HepG2 (cell line): ENCODE measurements around the gene TMEM107. TPM values are rescaled to one million over a fixed set of nuclear protein-coding genes. Genes with fewer than 3 reads are reported as not detected.
A peak's percentile ranks its signal among the peaks of the same experiment; 100 is the strongest.

Experiments
- GABPB1 ChIP-seq: IDR thresholded peaks from 2 replicates; pipeline ENCODE4 v1.6.1; 2016; ENCODE audit warnings: mild to moderate bottlenecking, missing genetic modification reagents, moderate library complexity, missing compliant biosample characterization
- GTF3A ChIP-seq: sonication (generic); formaldehyde crosslinking; conservative IDR thresholded peaks from 2 replicates; pipeline ENCODE4 v1.4.0; 2020; ENCODE audit warnings: mild to moderate bottlenecking, missing genetic modification reagents
- HDAC2 ChIP-seq: sonication (generic); formaldehyde crosslinking; IDR thresholded peaks from 2 replicates; pipeline ENCODE4 v1.4.0; 2020; ENCODE audit warnings: missing genetic modification reagents
- HDAC6 ChIP-seq: fragments of 200-600 bp; sonication (generic); IDR thresholded peaks from 2 replicates; pipeline ENCODE4 v1.7.0; 2017; ENCODE audit warnings: mild to moderate bottlenecking, antibody characterized with exemption, low read length, low read depth
- HHEX ChIP-seq: IDR thresholded peaks from 2 replicates; pipeline ENCODE4 v1.6.1; 2016; ENCODE audit warnings: control low read depth
- NR2F2 ChIP-seq: IDR thresholded peaks from 2 replicates; pipeline ENCODE4 v1.6.1; 2012; ENCODE audit warnings: low read depth, inconsistent platforms, borderline replicate concordance
- PCBP2 ChIP-seq: fragments of 200-400 bp; formaldehyde crosslinking; optimal IDR thresholded peaks from 2 replicates; pipeline ENCODE3; 2018; ENCODE audit warnings: low read length, low read depth; ENCODE audit not compliant: poor library complexity, severe bottlenecking
- RBM39 ChIP-seq: fragments of 200-400 bp; formaldehyde crosslinking; IDR thresholded peaks from one replicate; pipeline ENCODE4 v1.6.1; 2018; ENCODE audit warnings: antibody characterized with exemption, mild to moderate bottlenecking, low read depth, low read length; ENCODE audit not compliant: poor library complexity, severe bottlenecking
- SMC3 ChIP-seq: IDR thresholded peaks from 2 replicates; pipeline ENCODE4 v1.6.1; 2011; ENCODE audit warnings: low read length, improper control_type of control experiment
- STAT5B ChIP-seq: sonication (generic); formaldehyde crosslinking; IDR thresholded peaks from 2 replicates; pipeline ENCODE4 v1.4.0; 2020; ENCODE audit warnings: missing genetic modification reagents
- SYNCRIP ChIP-seq: fragments of 200-400 bp; formaldehyde crosslinking; IDR thresholded peaks from 2 replicates; pipeline ENCODE4 v1.6.1; 2018; ENCODE audit warnings: mild to moderate bottlenecking, low read depth, low read length; ENCODE audit not compliant: insufficient read depth
- ZKSCAN1 ChIP-seq: fragments of 150-350 bp; IDR thresholded peaks from 2 replicates; pipeline ENCODE4 v1.6.1; 2014; ENCODE audit warnings: low read length
- ZNF441 ChIP-seq: sonication (generic); formaldehyde crosslinking; IDR thresholded peaks from 2 replicates; pipeline ENCODE4 v1.7.0; 2021; ENCODE audit warnings: missing genetic modification reagents, borderline replicate concordance
- ZNF484 ChIP-seq: sonication (generic); formaldehyde crosslinking; IDR thresholded peaks from 2 replicates; pipeline ENCODE4 v1.5.1; 2020; ENCODE audit warnings: mild to moderate bottlenecking, low read depth, missing genetic modification reagents, borderline replicate concordance
- ZNF713 ChIP-seq: sonication (generic); formaldehyde crosslinking; IDR thresholded peaks from 2 replicates; pipeline ENCODE4 v1.4.0; 2020; ENCODE audit warnings: mild to moderate bottlenecking, missing genetic modification reagents
- polyA plus RNA-seq, 8 experiments: library from polyadenylated mRNA; depleted of rRNA in 3 of 8; stranded (reverse) in 7 of 8; unstranded in 1 of 8; fragments of >200 nt; fragmentation: Illumina TruSeq in 4 of 8; extraction: Trizol in 4 of 8; gene quantifications; 2 replicates each; pipeline versions ENCODE4 v1.2.1 to v1.2.3, GENCODE V29; 2011 to 2016; ENCODE audit warnings: low read depth in 4 of 8, missing spikeins in 1 of 8, mixed read lengths in 1 of 8; ENCODE audit not compliant: insufficient read depth in 1 of 8
- total RNA-seq, 5 experiments: library from RNA; depleted of rRNA; stranded (reverse); fragments of >200 nt; fragmentation: Illumina TruSeq; extraction: Trizol; gene quantifications; 2 replicates each; pipeline ENCODE4 v1.2.3, GENCODE V29; 2016; ENCODE audit warnings: low read depth in 1 of 5
- TF ChIP-seq, protein P1 (sequence below): sonication (generic); formaldehyde crosslinking; IDR thresholded peaks from 2 replicates; pipeline ENCODE4 v1.9.0; 2022; ENCODE audit warnings: low read depth, missing genetic modification reagents
- TF ChIP-seq, protein P2 (sequence below): sonication (generic); formaldehyde crosslinking; IDR thresholded peaks from 2 replicates; pipeline ENCODE4 v1.4.0; 2020; ENCODE audit warnings: mild to moderate bottlenecking, missing genetic modification reagents
- TF ChIP-seq, protein P3 (sequence below): sonication (generic); formaldehyde crosslinking; IDR thresholded peaks from 2 replicates; pipeline ENCODE4 v1.5.0; 2020; ENCODE audit warnings: missing genetic modification reagents
- TF ChIP-seq, protein P4 (sequence below): sonication (generic); formaldehyde crosslinking; IDR thresholded peaks from 2 replicates; pipeline ENCODE4 v1.5.0; 2020; ENCODE audit warnings: missing genetic modification reagents
- TF ChIP-seq, protein P5 (sequence below): sonication (generic); formaldehyde crosslinking; conservative IDR thresholded peaks from 2 replicates; pipeline ENCODE4 v1.4.0; 2020; ENCODE audit warnings: missing genetic modification reagents

TMEM107 gene
- total and polyA plus RNA-seq, 2 of the 13 experiments (the other 11 are each of a cell fraction or from before 2014, with no cell fraction given) = 7.2 to 15.3 TPM

DNA sequence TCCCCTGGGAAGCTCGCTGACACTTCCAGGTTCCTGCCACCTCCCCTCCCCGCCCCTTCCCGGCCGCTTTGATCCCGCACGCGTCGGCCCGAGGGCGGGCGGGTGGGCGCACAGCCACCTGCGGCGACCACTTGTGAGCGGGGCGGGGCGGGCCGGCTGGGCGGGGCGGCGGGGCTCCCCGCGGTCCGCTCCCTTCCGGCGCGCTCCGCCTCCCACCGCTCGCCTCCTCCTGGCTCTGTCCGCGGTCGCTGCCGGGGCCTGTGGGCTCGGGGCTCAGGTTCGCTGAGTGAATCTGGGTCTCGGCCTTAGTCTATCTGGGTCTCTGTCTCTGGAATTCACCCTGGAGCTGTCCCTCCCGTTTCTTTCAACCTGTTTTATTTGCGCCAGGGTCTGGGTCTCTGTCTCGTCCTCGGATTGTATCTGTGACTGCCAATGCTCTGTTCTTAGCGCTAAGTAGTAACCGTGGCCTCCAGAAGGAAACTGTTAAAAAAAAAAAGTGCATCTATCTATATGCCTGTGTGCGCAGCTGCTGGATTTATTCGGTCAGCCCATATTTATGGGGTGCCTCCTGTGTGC is 49.6 kb downstream of the TMEM107 start (continued):
- TF ChIP-seq, protein P1, sequence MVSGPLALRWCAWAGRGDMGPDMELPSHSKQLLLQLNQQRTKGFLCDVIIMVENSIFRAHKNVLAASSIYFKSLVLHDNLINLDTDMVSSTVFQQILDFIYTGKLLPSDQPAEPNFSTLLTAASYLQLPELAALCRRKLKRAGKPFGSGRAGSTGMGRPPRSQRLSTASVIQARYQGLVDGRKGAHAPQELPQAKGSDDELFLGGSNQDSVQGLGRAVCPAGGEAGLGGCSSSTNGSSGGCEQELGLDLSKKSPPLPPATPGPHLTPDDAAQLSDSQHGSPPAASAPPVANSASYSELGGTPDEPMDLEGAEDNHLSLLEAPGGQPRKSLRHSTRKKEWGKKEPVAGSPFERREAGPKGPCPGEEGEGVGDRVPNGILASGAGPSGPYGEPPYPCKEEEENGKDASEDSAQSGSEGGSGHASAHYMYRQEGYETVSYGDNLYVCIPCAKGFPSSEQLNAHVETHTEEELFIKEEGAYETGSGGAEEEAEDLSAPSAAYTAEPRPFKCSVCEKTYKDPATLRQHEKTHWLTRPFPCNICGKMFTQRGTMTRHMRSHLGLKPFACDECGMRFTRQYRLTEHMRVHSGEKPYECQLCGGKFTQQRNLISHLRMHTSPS (CRISPR knock-in tag) = no peak
- TF ChIP-seq ZKSCAN1 = no peak
- TF ChIP-seq, protein P2, sequence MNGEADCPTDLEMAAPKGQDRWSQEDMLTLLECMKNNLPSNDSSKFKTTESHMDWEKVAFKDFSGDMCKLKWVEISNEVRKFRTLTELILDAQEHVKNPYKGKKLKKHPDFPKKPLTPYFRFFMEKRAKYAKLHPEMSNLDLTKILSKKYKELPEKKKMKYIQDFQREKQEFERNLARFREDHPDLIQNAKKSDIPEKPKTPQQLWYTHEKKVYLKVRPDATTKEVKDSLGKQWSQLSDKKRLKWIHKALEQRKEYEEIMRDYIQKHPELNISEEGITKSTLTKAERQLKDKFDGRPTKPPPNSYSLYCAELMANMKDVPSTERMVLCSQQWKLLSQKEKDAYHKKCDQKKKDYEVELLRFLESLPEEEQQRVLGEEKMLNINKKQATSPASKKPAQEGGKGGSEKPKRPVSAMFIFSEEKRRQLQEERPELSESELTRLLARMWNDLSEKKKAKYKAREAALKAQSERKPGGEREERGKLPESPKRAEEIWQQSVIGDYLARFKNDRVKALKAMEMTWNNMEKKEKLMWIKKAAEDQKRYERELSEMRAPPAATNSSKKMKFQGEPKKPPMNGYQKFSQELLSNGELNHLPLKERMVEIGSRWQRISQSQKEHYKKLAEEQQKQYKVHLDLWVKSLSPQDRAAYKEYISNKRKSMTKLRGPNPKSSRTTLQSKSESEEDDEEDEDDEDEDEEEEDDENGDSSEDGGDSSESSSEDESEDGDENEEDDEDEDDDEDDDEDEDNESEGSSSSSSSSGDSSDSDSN (CRISPR knock-in tag) = peak; percentile 41; the same call in 1 of the 2 replicates
- peak; percentile 56 for TF ChIP-seq GABPB1 (CRISPR knock-in tag)
- no peak for TF ChIP-seq HHEX (CRISPR knock-in tag)
- TF ChIP-seq SYNCRIP = no peak
- no peak for TF ChIP-seq HDAC6
- no peak for TF ChIP-seq GTF3A (CRISPR knock-in tag)
- no peak for TF ChIP-seq HDAC2
- no peak for TF ChIP-seq STAT5B (CRISPR knock-in tag)
- peak; percentile 31; the same call in 1 of the 2 replicates for TF ChIP-seq ZNF441 (CRISPR knock-in tag)
- no peak for TF ChIP-seq ZNF484 (CRISPR knock-in tag)
- TF ChIP-seq, protein P3, sequence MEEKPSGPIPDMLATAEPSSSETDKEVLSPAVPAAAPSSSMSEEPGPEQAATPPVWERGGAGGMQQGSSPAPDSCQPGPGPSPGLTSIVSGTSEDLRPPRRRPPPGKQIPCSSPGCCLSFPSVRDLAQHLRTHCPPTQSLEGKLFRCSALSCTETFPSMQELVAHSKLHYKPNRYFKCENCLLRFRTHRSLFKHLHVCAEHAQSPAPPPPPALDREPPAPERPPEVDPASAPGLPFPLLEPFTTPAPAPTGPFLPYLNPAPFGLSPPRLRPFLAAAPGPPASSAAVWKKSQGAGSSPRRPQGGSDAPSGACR (CRISPR knock-in tag) = no peak
- TF ChIP-seq RBM39 = no peak
- TF ChIP-seq ZNF713 (CRISPR knock-in tag) = no peak
- TF ChIP-seq, protein P4, sequence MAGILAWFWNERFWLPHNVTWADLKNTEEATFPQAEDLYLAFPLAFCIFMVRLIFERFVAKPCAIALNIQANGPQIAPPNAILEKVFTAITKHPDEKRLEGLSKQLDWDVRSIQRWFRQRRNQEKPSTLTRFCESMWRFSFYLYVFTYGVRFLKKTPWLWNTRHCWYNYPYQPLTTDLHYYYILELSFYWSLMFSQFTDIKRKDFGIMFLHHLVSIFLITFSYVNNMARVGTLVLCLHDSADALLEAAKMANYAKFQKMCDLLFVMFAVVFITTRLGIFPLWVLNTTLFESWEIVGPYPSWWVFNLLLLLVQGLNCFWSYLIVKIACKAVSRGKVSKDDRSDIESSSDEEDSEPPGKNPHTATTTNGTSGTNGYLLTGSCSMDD (CRISPR knock-in tag) = no peak
- TF ChIP-seq NR2F2 = no peak
- TF ChIP-seq, protein P5, sequence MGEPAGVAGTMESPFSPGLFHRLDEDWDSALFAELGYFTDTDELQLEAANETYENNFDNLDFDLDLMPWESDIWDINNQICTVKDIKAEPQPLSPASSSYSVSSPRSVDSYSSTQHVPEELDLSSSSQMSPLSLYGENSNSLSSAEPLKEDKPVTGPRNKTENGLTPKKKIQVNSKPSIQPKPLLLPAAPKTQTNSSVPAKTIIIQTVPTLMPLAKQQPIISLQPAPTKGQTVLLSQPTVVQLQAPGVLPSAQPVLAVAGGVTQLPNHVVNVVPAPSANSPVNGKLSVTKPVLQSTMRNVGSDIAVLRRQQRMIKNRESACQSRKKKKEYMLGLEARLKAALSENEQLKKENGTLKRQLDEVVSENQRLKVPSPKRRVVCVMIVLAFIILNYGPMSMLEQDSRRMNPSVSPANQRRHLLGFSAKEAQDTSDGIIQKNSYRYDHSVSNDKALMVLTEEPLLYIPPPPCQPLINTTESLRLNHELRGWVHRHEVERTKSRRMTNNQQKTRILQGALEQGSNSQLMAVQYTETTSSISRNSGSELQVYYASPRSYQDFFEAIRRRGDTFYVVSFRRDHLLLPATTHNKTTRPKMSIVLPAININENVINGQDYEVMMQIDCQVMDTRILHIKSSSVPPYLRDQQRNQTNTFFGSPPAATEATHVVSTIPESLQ (CRISPR knock-in tag) = no peak
- no peak for TF ChIP-seq SMC3
- TF ChIP-seq PCBP2 = no peak
